A204.1 (cell line): ENCODE results near the gene FRMD8.

Experiments used
- FAIRE-seq: peaks from 2 replicates; lab custom pipeline; 2012; peaks lifted over from hg19 to GRCh38; lab: Jason Lieb, UNC

FRMD8 gene

GRCh38 chr11:65456418-65456817 lies 70.0 kb downstream of the FRMD8 start:
- FAIRE-seq: no peak

GRCh38 chr11:65459552-65459951 lies 73.1 kb downstream of the FRMD8 start:
- FAIRE-seq: no peak
